H9 (cell line): ENCODE results near the gene DYRK1A. TPM values are rescaled to one million over a fixed set of nuclear protein-coding genes. Genes with fewer than 3 reads are reported as not detected.

Experiments
- DNase-seq: peaks from one replicate; pipeline ENCODE4 v3.0.0-alpha.2; 2017
- H2AFZ ChIP-seq: one replicate; pipeline ENCODE4 v1.6.1; 2013; ENCODE audit warnings: mild to moderate bottlenecking, low read length, control low read depth, moderate library complexity
- H2AK5ac ChIP-seq: 2 replicates; pipeline ENCODE4 v1.6.1; 2013; ENCODE audit warnings: low read length, control low read depth, mixed read lengths; ENCODE audit not compliant: insufficient read length
- H2BK120ac ChIP-seq: one replicate; pipeline ENCODE4 v1.6.1; 2013; ENCODE audit warnings: low read depth, mild to moderate bottlenecking, low read length, control low read depth, inconsistent platforms; ENCODE audit not compliant: poor library complexity, severe bottlenecking
- H2BK12ac ChIP-seq: 2 replicates; pipeline ENCODE4 v1.6.1; 2013; ENCODE audit warnings: low read length, control low read depth, mixed read lengths, low read depth; ENCODE audit not compliant: insufficient read length
- H2BK15ac ChIP-seq: 2 replicates; pipeline ENCODE4 v1.6.1; 2013; ENCODE audit warnings: low read depth, low read length, control low read depth
- H2BK20ac ChIP-seq: one replicate; pipeline ENCODE4 v1.6.1; 2013; ENCODE audit warnings: low read depth, mild to moderate bottlenecking, low read length, control low read depth, inconsistent platforms; ENCODE audit not compliant: poor library complexity, severe bottlenecking
- H2BK5ac ChIP-seq: 2 replicates; pipeline ENCODE4 v1.6.1; 2013; ENCODE audit warnings: low read length, control low read depth, mixed read lengths; ENCODE audit not compliant: insufficient read length
- H3K14ac ChIP-seq: 2 replicates; pipeline ENCODE4 v1.6.1; 2013; ENCODE audit warnings: low read length, control low read depth; ENCODE audit not compliant: insufficient read depth
- H3K18ac ChIP-seq: 2 replicates; pipeline ENCODE4 v1.6.1; 2013; ENCODE audit warnings: low read depth, mild to moderate bottlenecking, mixed read lengths, low read length, control low read depth; ENCODE audit not compliant: insufficient read length
- H3K23ac ChIP-seq: 2 replicates; pipeline ENCODE4 v1.6.1; 2013; ENCODE audit warnings: low read length, control low read depth, mixed read lengths, low read depth; ENCODE audit not compliant: insufficient read length
- H3K23me2 ChIP-seq: 2 replicates; pipeline ENCODE4 v1.6.1; 2013; ENCODE audit warnings: low read depth, mild to moderate bottlenecking, mixed read lengths, low read length, control low read depth; ENCODE audit not compliant: insufficient read length, poor library complexity, severe bottlenecking
- H3K27ac ChIP-seq: 2 replicates; pipeline ENCODE4 v1.5.1; 2013; ENCODE audit warnings: low read length, control low read depth, mixed read lengths, low read depth; ENCODE audit not compliant: insufficient read length
- H3K27me3 ChIP-seq: 2 replicates; pipeline ENCODE4 v1.6.1; 2013; ENCODE audit warnings: low read length, control low read depth, inconsistent platforms; ENCODE audit not compliant: insufficient read depth
- H3K4ac ChIP-seq: 2 replicates; pipeline ENCODE4 v1.6.1; 2013; ENCODE audit warnings: low read depth, mild to moderate bottlenecking, control low read depth, inconsistent platforms, low read length, moderate library complexity
- H3K4me1 ChIP-seq: 2 replicates; pipeline ENCODE4 v1.6.1; 2013; ENCODE audit warnings: low read length, control low read depth, inconsistent platforms; ENCODE audit not compliant: insufficient read depth
- H3K4me2 ChIP-seq: 2 replicates; pipeline ENCODE4 v1.6.1; 2013; ENCODE audit warnings: low read length, control low read depth, mixed read lengths; ENCODE audit not compliant: insufficient read length, insufficient read depth
- H3K56ac ChIP-seq: 2 replicates; pipeline ENCODE4 v1.6.1; 2013; ENCODE audit warnings: low read depth, mild to moderate bottlenecking, mixed read lengths, low read length, control low read depth; ENCODE audit not compliant: insufficient read length
- H3K79me1 ChIP-seq: 2 replicates; pipeline ENCODE4 v1.6.1; 2013; ENCODE audit warnings: low read depth, mild to moderate bottlenecking, moderate library complexity, low read length, control low read depth, inconsistent platforms; ENCODE audit not compliant: insufficient read depth, poor library complexity, severe bottlenecking
- H3K79me2 ChIP-seq: 2 replicates; pipeline ENCODE4 v1.6.1; 2013; ENCODE audit warnings: low read length, control low read depth, inconsistent platforms; ENCODE audit not compliant: insufficient read depth
- H3K9ac ChIP-seq: 2 replicates; pipeline ENCODE4 v1.6.1; 2013; ENCODE audit warnings: low read length, control low read depth, mixed read lengths; ENCODE audit not compliant: insufficient read length; ENCODE audit errors: extremely low read depth
- H3K9me3 ChIP-seq: one replicate; pipeline ENCODE4 v1.6.1; 2013; ENCODE audit warnings: low read depth, low read length, inconsistent platforms; ENCODE audit not compliant: control insufficient read depth
- H3T11ph ChIP-seq: one replicate; pipeline ENCODE4 v1.6.1; 2013; ENCODE audit warnings: mild to moderate bottlenecking, low read length, control low read depth, inconsistent platforms
- H4K20me1 ChIP-seq: one replicate; pipeline ENCODE4 v1.6.1; 2013; ENCODE audit not compliant: control insufficient read depth, insufficient read length, insufficient read depth
- H4K5ac ChIP-seq: 2 replicates; pipeline ENCODE4 v1.6.1; 2013; ENCODE audit warnings: low read depth, mild to moderate bottlenecking, mixed read lengths, low read length, control low read depth; ENCODE audit not compliant: insufficient read length
- H4K8ac ChIP-seq: replicated peaks from 2 replicates; pipeline ENCODE4 v1.6.1; 2013; ENCODE audit warnings: low read length, control low read depth, mixed read lengths, low read depth; ENCODE audit not compliant: insufficient read length
- H4K91ac ChIP-seq: 2 replicates; pipeline ENCODE4 v1.6.1; 2013; ENCODE audit warnings: low read depth, mild to moderate bottlenecking, moderate library complexity, mixed read lengths, low read length, control low read depth; ENCODE audit not compliant: insufficient read length
- H3K27ac Mint-ChIP-seq, 3 experiments: 2 replicates in 2 of 3; 3 replicates in 1 of 3; pipeline ENCODE4 v1.8.0; 2020 to 2021; ENCODE audit warnings: mixed read lengths in 3 of 3, mild to moderate bottlenecking in 1 of 3, moderate library complexity in 1 of 3
- H3K27me3 Mint-ChIP-seq: 2 replicates; pipeline ENCODE4 v1.8.0; 2021; ENCODE audit warnings: low read depth, mild to moderate bottlenecking, moderate library complexity, mixed read lengths
- H3K36me3 Mint-ChIP-seq, 3 experiments: 2 replicates in 2 of 3; 3 replicates in 1 of 3; pipeline ENCODE4 v1.8.0; 2020 to 2021; ENCODE audit warnings: low read depth in 3 of 3, mixed read lengths in 3 of 3; ENCODE audit not compliant: insufficient read depth in 1 of 3
- H3K4me1 Mint-ChIP-seq, 2 experiments: 2 replicates each; pipeline ENCODE4 v1.8.0; 2020; ENCODE audit warnings: mixed read lengths in 2 of 2
- H3K4me3 Mint-ChIP-seq, 2 experiments: 2 replicates in 1 of 2; 3 replicates in 1 of 2; pipeline ENCODE4 v1.8.0; 2020 to 2021; ENCODE audit warnings: mild to moderate bottlenecking in 2 of 2, mixed read lengths in 2 of 2, moderate library complexity in 1 of 2
- H3K9me3 Mint-ChIP-seq, 2 experiments: 2 replicates in 1 of 2; 3 replicates in 1 of 2; pipeline ENCODE4 v1.8.0; 2020; ENCODE audit warnings: mild to moderate bottlenecking in 2 of 2, mixed read lengths in 2 of 2, moderate library complexity in 1 of 2
- CTCF ChIP-seq: fragments of 200-600 bp; sonication (generic); conservative IDR thresholded peaks from 3 replicates; pipeline ENCODE4 v1.8.0; 2021; ENCODE audit warnings: antibody characterized with exemption, mild to moderate bottlenecking
- WGBS: extraction: QIAGEN DNeasy Blood & Tissue Kit; methylation state at CpG from one replicate; pipeline ENCODE4 v1.1.7; 2013; ENCODE audit warnings: missing lambda C conversion rate, low lambda C conversion rate, mixed read lengths; ENCODE audit not compliant: insufficient read length; ENCODE audit errors: extremely low coverage; 5-methylcytosine and 5-hydroxymethylcytosine counted together
- total RNA-seq: library from RNA; stranded (reverse); gene quantifications from 2 replicates; pipeline ENCODE4 v1.2.1, GENCODE V29; 2021

The DYRK1A gene
- total RNA-seq, 1 experiment from 2014 or later, result 73.6 TPM

DNA sequence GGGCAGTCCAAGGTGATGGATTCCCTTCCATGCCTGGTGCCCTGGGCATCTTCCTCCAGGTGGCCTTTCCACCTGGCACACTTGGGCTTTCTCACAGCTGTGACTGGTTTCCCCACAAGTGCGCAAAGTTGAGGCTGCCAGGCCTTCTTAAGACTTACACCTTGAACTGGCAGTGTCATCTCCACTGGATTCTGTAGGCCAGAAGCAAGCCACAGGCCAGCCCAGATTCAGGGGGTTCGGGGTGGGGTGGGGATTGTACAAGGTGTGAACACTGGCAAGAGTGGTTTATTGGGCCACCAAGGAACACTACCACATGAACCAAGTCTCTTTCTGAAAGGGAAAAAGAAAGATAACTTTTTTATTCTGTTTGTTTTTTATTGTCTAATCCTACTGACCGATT is 27.2 kb downstream of the DYRK1A start:
- H2AK5ac ChIP-seq, result no peak overlapping the region
- H3K79me2 ChIP-seq, result peaks cover 76% of the 10 kb centered on the region; the same call in 1 of the 2 replicates
- no peak overlapping the region for H3K9ac ChIP-seq
- Mint-ChIP-seq H3K9me3 (no peaks in the 10 kb centered on the region), H3K36me3 (no peaks in the 10 kb centered on the region), H3K27ac (no peak overlapping the region), H3K27me3 (no peaks in the 10 kb centered on the region), H3K4me1 (peaks cover 55 to 59% of the 10 kb centered on the region in 2 experiments), H3K4me3 (no peak overlapping the region)
- no peaks in the 10 kb centered on the region for H3K27me3 ChIP-seq
- peaks cover 6% of the 10 kb centered on the region; the same call in 1 of the 2 replicates for H3K4me1 ChIP-seq
- H3T11ph ChIP-seq, result no peak overlapping the region
- WGBS, result no CpG with 5 or more reads among the region's 3 CpGs
- no peaks in the 10 kb centered on the region for H4K20me1 ChIP-seq
- H4K91ac ChIP-seq, result no peak overlapping the region
- H2BK120ac ChIP-seq, result no peak overlapping the region
- H2BK12ac ChIP-seq, result no peak overlapping the region
- no peak overlapping the region for H2BK15ac ChIP-seq
- no peak overlapping the region for H3K4ac ChIP-seq
- no peak overlapping the region for H2AFZ ChIP-seq
- H2BK20ac ChIP-seq, result no peak overlapping the region
- H3K79me1 ChIP-seq, result peaks cover 16% of the 10 kb centered on the region
- no peak overlapping the region for H4K5ac ChIP-seq
- no peak overlapping the region for H2BK5ac ChIP-seq
- H3K56ac ChIP-seq, result no peak overlapping the region
- H3K4me2 ChIP-seq, result no peak overlapping the region
- no peak for TF ChIP-seq CTCF
- H3K18ac ChIP-seq, result no peak overlapping the region
- H4K8ac ChIP-seq, result no peak overlapping the region
- no peak for DNase-seq
- no peaks in the 10 kb centered on the region for H3K23me2 ChIP-seq
- H3K23ac ChIP-seq, result no peak overlapping the region
- no peak overlapping the region for H3K14ac ChIP-seq
- H3K27ac ChIP-seq, result no peak overlapping the region
- H3K9me3 ChIP-seq, result no peaks in the 10 kb centered on the region
